RCC 7860 (cell line): ENCODE results near the gene TMEM50B.
"Not testable (repeated sequence)": the region's sequence is repeated elsewhere in the genome, so short reads cannot be mapped to it uniquely, and the experiment has no call there.

ENCODE experiments used
- DNase-seq: peaks from one replicate; pipeline ENCODE4 v3.0.0-alpha.2; 2015; ENCODE audit warnings: low spot score
- FAIRE-seq: peaks from 2 replicates; lab custom pipeline; 2012; peaks lifted over from hg19 to GRCh38; lab: Jason Lieb, UNC

TMEM50B gene

DNA sequence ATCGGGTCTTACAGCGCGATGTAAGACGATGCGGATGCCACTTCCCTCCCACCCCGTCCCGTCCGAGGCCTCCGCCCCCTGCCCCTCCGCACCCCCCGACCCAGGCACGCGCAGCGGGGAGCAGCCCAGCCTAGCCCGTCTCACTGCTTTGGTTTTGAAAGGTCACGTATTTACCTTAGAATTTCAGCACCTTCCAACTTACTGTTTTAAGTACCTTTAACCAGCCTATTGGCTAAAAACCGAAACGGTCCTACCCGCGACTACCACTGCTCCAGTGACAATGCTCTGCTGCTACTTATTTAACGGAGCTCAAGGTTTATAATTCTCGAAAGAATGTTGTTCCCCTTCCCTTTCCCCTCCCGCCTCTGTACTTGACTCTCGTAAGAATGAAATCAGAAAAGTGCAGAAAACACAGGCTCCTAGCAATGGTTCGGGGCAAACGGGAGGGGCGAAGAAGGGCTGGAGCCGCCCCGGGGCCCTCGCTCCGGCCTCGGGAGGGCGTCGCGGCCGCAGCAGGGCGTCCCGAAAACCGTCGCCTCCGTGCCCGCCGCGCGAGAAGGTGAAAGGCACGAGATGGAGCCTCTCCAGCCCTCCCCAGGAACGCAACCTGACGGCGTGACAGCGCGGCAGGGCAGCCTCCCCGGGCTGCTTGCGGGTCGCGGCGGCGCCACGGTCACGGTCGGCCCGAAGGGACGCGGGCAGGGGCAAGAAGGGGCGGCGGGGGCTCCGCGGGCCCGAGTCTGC, 667 bp downstream of the TMEM50B start:
- DNase-seq (no peak), FAIRE-seq (no peak)

DNA sequence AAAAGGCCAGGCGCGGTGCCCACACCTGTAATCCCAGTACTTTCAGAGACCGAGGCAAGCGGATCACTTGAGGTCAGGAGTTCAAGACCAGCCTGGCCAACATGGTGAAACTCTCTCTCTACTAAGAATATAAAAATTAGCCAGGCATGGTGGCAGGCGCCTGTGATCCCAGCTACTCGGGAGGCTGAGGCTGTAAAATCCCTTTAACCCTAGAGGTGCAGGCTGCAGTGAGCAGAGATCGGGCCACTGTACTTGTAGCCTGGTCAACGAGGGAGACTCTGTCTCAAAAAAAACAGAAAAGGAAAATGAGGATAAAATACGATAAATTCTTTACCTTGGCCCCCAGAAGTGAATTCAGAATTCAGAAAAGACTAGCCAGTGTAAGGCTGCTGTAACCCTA, 1.6 kb downstream of the TMEM50B start:
- DNase-seq (no peak), FAIRE-seq (no peak)

DNA sequence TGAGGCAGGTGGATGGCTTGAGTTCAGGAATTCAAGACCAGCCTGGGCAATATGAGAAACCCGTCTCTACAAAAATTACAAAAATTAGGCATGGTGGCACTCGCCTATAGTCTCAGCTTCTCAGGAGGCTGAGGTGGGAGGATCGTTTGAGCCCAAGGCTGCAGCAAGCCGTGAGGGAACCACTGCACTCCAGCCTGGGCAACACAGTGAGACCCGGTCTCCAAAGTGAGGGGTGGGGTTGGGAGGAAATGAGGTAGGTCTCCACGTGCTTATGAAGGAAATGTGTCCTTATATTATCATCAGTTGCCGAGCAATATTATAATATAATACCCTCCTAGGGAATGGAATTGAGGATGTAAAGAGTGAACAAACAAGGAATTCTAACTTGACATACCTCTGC, 2.7 kb downstream of the TMEM50B start:
- FAIRE-seq (no peak), DNase-seq (no peak)

DNA sequence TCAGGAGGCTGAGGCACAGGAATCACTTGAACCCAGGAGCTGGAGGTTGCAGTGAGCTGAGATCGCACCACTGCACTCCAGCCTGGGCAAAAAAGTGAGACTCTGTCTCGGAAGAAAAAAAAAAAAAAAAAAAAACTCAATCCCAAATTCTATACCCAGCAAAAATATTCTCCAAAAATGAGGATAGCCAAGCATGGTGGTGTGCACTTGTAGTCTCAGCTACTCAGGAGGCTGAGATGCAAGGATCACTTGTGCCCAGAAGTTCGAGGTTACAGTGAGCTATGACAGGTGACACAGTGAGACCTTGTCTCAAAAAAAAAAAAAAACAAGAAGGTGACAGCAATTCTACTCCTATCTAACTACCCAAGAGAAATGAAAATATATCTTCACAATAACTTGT, 6.4 kb downstream of the TMEM50B start:
- FAIRE-seq (no peak), DNase-seq (no peak)

DNA sequence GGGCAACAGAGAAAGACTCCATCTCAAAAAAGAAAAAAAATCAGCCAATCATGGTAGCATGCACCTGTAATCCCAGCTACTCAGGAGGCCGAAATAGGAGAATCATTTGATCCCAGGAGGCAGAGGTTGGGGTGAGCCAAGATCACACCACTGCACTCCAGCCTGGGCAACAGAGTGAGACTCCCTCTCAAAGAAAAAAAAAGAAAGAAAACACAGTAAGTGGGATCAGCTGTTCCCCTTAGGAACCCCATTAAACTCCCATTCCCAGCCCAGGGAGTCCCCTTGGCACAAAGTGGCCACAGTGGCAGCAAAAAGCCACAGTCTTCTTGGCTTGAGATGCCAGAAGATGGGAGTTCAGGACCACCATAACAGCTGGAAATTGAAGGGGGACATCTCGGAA, 9.1 kb downstream of the TMEM50B start:
- DNase-seq (no peak), FAIRE-seq (no peak)

DNA sequence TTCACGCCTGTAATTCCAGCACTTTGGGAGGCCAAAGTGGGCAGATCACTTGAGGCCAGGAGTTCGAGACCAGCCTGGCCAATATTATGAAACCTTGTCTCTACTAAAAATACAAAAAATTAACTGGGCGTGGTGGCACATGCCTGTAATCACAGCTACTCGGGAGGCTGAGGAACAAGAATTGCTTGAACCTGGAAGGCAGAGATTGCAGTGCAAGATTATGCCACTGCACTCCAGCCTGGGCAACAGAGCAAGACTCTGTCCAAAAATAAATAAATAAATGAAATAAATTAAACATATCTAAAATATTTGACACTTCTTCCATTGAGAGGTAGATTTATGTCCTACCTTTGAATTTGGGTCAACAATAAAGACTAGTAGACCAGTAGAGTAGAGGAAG, 10.6 kb downstream of the TMEM50B start:
- FAIRE-seq, DNase-seq: not testable (repeated sequence)

DNA sequence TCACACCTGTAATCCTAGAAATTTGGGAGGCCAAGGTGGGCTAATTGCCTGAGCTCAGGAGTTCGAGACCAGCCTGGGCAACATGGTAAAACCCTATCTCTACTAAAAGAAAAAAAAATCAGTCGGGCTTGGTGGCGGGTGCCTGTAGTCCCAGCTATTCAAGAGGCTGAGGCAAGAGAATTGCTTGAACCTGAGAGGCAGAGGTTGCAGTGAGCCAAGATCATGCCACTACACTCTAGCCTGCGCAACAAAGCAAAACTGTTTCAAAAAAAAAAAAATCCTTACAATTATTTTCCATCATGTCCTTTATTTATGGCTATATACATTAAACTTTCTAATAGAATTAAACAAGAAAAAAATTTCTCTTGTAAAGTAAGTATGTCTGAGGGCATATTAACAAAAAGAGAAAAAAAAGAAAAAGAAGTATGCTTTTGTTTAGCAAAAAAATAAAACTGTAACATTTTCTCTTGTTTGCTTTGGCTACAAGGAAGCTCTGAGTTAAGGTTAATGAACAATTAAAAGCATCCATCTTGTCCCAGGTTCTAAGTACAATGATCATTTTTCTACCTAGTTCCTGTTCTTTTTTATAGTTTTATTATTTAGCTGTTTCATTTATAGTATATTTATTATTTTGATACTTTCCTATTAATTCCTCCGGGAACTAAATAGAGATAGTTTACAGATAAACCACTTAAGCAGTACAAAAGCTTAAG, 18.1 kb downstream of the TMEM50B start:
- DNase-seq: no peak
- FAIRE-seq: no peak

DNA sequence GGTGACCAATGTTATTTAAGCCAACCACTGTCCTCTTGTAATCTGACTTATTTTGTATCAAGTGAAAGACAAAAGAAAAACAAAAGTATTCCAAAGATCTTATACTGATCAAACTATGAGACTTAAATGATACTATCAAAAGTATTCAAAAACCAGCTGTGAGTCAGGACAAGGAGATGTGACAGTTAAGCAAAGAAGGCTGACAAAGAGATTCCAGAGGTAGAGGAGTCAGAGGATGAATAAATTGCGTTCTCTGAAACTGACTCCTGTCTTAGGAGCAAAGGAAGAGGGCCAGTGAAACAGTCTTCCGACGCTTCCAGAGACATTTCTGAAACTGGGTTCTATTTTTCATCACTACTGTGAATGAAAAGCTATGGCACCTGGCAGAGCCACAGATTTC, 20.9 kb downstream of the TMEM50B start:
- FAIRE-seq (no peak), DNase-seq (no peak)

DNA sequence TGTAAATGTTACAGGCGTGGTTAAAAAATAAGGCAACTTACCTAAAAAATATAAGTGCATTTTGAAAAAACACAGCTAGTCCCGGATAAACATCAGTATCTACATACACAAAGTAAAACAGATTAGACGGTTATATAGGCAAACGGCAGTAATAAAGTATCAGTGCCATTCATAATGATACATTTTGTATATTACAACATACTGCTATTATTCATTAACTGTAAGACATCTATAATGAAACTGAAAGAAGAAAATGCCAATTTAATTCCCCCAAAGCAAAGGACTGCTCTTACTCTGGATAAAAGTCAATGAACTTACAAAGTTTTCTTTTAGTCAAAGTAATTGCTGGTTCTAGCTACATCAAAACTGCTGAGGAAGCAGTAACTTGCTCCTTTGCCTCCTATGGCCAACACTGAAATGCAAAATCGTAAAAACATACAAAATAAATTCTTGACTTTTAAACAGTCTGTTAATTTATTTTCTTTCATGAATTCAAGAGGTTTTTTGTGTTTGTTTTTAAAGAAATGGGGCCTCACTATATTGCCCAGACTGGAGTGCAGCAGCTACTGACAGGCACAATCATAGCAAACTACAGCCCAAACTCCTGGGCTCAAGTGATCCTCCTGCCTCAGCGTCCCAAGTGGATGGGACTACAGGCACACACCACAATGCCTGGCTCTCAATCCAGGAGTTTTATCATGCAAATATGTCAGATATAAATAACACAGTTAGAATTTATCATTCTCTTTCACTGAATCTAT, 23.9 kb downstream of the TMEM50B start:
- FAIRE-seq: no peak
- no peak for DNase-seq

DNA sequence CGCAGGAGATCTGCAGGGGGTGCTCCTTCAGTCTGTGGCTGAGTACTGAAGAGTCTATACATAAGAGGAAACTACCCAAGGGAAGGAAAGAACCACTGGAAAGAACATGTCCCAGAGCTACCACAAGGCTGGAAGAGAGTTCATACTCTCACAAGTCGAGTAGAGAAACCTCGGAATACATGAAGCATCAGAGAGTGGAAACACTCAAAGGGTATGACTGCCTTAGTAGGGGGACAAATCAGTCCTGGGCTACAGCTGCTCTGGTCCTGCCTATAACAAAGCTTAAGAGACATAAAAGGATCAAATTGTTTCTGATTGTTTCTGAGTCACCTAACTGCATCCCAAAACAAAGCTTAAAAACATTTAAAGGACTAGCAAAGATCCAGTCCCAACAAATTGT, 27.4 kb downstream of the TMEM50B start:
- DNase-seq: no peak
- no peak for FAIRE-seq

DNA sequence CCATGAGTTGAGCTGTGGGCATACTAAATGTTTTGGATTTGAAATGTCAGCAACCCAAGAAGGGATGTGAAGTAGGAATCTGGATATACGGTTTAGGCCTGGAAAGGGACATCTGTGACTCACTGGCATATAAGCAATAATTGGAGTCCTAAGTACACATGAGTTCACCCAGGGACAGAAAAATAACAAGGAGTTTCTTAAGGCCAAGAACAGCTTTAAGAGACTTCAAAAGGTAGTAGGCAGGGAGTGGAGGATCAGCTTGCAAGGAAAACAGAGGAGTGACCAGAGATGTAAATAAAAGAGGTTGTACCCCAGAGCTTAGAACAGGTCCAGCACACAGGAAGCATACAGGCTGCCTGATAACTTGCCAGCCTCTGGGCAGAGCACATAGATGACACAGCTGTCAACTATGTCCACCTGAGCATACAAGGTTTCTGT, 28.1 kb downstream of the TMEM50B start:
- FAIRE-seq (no peak), DNase-seq (peak; percentile 17)

DNA sequence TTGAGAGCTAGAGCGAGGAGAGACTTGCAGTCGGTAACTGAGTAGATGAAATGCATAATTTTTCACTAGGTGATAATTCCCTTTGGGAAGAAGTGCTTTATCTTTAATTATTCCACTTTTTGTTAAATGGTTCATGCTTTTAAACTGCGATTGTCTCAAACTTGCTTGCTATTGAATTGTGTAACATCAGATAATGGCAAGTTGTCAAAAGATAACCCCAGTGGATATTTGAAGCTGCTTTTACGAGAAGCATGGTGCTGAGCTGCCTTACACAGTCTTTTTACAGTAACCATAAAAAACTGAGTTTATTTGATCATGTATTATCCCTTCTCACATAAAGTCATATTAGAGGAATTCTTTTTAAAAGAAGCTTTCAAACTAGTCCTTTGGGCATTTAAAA, 30.2 kb downstream of the TMEM50B start:
- DNase-seq (no peak), FAIRE-seq (no peak)

DNA sequence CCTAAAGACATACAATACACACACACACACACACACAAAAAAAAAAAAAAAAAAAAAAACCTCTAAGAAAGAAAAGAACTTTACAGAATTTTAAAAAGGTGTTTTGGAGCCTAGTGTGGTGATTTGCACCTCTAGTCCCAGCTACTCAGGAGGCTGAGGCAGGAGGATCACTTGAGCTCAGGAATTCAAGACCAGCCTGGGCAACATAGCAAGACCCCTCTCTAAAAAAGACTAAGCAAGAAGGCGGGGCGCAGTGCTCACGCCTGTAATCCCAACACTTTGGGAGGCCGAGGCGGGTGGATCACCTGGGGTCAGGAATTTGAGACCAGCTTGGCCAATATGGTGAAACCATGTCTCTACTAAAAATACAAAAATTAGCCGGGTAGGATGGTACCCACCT, 33.2 kb downstream of the TMEM50B start:
- not testable (repeated sequence) for FAIRE-seq, DNase-seq

DNA sequence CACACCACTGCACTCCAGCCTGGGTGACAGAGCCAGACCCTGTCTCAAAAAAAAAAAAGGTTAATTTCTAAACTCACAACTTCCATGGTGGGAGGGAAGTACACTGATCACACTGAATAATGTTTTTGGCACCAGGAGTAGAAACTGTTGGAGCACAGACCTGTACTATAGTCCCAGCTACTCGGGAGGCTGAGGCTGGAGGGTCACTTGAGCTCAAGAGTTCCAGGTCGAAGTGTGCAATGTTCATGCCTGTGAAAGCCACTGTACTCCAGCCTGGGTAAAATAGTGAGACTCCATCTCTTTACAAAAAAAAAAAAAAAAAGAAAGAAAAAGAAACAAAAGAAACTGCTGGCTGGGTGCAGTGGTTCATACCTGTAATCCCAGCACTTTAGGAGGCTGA, 35.3 kb downstream of the TMEM50B start:
- FAIRE-seq: no peak
- DNase-seq: no peak

DNA sequence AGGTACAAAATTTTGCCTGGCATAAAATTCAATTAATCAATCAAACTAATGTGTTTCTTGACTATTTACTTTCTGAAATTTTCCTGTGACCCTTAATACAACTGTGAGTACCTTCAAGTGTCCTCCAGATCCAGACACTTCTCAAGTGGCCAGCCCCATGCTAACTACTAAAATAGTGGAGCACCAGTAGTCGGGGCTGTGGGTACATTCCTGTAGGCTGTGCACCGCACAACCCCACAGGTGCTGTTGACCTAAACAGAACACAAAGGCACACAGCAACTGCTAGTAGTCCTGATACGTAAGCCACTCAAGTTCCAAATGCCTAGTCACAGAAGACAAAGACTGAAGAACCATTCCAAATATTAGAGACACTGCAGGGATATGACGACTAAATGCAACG, 36.6 kb downstream of the TMEM50B start:
- no peak for FAIRE-seq

DNA sequence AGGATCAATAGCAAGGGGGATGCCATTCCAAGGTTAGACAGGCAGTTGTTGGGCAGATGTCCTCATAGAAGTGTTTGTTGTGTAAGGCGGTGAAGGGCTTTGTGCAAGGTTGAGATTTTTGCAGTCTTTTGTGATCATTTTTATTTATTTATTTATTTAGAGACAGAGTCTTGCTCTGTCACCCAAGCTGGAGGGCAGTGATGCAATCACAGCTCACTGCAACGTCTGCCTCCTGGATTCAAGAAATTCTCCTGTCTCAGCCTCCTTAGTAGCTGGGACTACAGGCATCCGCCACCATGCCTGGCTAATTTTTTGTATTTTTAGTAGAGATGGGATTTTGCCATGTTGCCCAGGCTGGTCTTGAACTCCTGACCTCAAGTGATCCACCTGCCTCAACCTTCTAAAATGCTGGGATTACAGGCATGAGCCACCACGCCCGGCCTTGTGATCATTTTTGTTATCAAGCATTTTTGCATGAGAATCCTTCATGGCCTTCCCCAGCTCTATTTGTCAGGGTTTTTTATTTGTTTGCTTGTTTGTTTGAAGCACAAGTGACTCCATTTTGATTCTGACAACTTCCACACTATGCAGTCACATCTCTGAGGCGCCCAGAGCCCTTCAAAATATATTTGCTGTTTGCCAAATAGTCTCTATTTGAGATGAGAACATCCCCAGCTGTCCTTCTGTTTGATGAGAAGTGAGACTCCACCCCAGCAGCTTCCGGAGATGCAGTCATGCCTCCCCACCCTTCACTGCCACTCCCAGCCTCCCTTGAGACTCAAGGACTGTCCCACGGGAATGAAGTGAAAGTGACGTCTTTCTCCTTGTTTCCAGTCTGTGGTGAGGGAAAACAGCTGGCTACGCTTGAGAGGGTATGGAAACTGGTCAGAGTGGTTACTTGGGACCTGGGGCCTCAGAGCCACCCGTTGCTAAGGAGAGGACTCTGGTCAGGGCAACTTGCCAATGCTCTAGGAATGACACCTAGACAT, 38.0 kb downstream of the TMEM50B start:
- peak; percentile 89 for FAIRE-seq
- DNase-seq: peak; percentile 97

More for the DNA sequence above, 36.6 kb downstream of the TMEM50B start:
- DNase-seq: no peak

DNA sequence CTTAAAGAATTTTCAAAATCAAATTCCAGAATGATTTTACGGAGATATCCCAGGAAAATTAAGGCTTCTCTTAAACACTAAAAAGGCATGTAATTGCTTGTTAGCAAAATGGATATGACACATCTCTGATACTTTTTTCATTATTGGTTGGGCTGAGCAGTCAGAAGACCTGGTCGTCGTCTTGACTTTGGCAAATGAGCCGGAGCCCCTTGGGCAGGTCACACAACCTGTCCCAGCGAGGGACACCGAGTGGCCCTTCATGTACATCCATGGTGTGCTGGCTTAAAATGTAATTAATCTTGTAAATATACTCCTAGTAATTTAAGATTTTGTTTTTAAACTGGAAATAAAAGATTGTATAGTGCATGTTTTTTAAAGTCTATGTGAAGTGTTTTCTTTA, 42.6 kb downstream of the TMEM50B start:
- no peak for FAIRE-seq
- no peak for DNase-seq

DNA sequence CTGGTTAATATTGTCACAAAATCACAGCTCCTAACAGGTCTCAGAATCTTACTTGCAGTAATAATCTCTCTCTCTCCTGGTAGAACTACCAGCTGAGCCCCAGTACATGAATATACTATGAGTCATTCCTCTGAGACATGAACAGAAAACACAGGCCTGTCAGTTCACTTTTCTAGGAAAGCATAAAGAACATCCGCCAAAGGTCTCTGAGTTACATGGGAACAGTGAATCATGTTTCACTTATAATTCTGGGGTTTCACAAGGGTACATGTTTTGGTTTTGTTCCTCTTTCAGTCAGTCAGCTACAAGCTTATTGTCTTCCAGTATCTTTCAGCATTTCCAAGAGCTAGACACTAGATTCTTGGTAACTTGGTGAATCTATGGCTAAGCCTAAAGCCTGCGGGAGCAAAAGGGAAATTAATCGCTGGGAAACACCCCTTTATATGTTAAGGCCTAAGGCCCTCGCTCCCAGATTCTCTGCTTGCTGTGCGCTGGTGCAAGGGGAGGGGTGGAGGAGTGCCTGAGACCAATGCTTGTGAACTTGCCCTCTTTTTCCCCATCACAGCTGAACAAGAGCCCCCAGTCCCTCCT, 44.9 kb downstream of the TMEM50B start:
- DNase-seq (peak; percentile 74), FAIRE-seq (peak; percentile 91)

DNA sequence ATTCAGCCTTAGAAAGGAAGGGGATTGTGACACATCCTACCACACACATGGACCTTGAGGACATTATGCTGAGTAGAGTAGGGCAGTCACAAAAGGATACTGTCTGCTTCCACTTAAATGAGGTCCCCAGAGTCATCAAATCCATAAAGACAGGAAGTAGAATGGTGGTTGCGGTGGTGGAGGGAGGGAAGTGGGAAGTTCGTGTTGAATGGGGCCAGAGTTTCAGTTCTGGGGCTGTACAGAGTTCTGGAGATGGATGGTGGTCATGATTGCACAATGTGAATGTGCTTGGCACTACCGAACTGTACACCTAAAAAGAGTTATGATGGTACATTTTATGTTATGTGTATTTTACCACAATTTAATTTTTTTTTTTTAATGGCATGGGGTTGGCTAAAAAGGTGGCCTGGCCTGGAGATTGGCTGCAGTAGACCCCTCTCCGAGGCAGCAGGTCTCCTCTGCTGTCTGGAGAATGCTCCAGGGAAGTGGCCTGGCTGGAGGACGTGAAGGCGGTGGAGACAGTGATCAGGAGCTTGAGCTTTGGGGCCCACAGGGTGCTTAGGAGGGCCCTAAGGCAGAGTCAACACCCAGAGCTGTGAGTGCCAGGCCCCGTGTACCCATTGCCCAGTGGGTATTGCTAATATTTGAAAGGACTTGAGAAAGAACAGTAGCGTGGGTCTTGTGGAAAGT, 46.2 kb downstream of the TMEM50B start:
- DNase-seq (no peak), FAIRE-seq (no peak)

DNA sequence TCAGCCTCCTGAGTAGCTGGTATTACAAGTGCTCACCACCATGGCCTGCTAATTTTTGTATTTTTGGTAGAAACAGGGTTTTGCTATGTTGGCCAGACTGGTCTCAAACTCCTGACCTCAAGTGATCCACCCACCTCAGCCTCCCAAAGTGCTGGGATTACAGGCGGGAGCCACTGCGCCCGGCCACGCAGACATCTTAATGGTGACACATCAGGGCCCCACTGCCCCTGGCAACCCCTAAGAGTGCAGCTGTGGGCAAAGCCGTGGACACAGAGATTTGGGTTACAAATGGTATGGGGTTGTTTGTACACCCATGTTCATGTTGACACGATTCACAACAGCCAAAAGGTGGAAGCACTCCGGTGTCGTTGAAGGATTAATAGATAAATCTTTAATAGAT, 46.8 kb downstream of the TMEM50B start:
- no peak for DNase-seq

More for the DNA sequence above, 46.8 kb downstream of the TMEM50B start:
- FAIRE-seq: no peak
